Natural killer cell treated with Interleukin-12 subunit alpha and Interleukin-12 subunit beta and Interleukin-15 and Interleukin-18, amount 100 ng/mL, for 72 hours (primary cell): ENCODE measurements around the gene PEAR1. TPM values are rescaled to one million over a fixed set of nuclear protein-coding genes. Genes with fewer than 3 reads are reported as not detected.

Experiments
- ATAC-seq, 2 donors: fragments of 150-1000 bp; cut with Tn5 transposase in 1 of 2; sonication (Bioruptor Pico), chemical (Tn5 transposase) in 1 of 2; 2 replicates each; pipeline ENCODE4 v1.10.0; 2021
- DNase-seq: peaks from one replicate; pipeline ENCODE4 v3.0.0; 2022; ENCODE audit warnings: low spot score
- H3K27ac Mint-ChIP-seq, 2 donors: 1 replicate in 1 of 2; 2 replicates in 1 of 2; pipeline ENCODE4 v1.8.0; 2022; ENCODE audit warnings: mixed read lengths in 2 of 2, mild to moderate bottlenecking in 1 of 2, moderate library complexity in 1 of 2
- H3K27me3 Mint-ChIP-seq, 2 donors: 1 replicate in 1 of 2; 2 replicates in 1 of 2; pipeline ENCODE4 v1.8.0; 2022; ENCODE audit warnings: mixed read lengths in 2 of 2
- H3K36me3 Mint-ChIP-seq: one replicate; pipeline ENCODE4 v1.8.0; 2022; ENCODE audit warnings: mixed read lengths
- H3K4me1 Mint-ChIP-seq, 2 donors: 1 replicate in 1 of 2; 2 replicates in 1 of 2; pipeline ENCODE4 v1.8.0; 2022; ENCODE audit warnings: low read depth in 2 of 2, mixed read lengths in 2 of 2, mild to moderate bottlenecking in 1 of 2
- H3K4me3 Mint-ChIP-seq: one replicate; pipeline ENCODE4 v1.8.0; 2022; ENCODE audit warnings: mixed read lengths
- H3K9me3 Mint-ChIP-seq: 2 replicates; pipeline ENCODE4 v1.8.0; 2022; ENCODE audit warnings: mixed read lengths
- total RNA-seq, 2 donors: library from RNA; stranded (reverse); gene quantifications; one replicate each; pipeline ENCODE4 v1.2.3, GENCODE V29; 2022

Gene PEAR1
- total RNA-seq, 2 donors from 2014 or later = 0.64 TPM; not detected in 1

DNA sequence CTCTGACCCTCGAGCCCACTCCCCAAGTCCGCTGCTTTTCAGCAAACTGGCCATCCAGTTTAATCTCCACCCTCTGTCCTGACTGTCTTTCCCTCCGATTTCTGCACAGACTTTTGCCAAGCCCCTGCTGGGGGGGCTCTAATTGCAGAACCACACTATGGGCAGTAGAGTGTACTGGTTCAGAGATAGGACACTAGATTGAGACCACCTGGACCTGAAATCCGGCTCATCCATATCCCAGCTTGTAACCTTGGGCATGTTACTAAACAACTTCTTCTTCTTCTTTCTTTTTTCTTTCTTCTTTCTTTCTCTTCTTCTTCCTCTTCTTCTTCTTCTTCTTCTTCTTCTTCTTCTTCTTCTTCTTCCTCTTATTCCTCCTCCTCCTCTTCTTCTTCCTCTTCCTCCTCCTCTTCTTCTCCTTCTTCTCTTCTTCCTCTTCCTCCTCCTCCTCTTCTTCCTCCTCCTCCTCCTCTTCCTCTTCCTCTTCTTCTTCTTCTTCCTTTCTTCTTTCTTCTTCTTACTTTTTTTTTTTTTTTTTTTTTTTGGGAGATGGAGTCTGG, 34.6 kb downstream of the PEAR1 start:
- no peak for ATAC-seq

GRCh38 chr1:156929596-156930238, 36.2 kb downstream of the PEAR1 start:
- Mint-ChIP-seq H3K4me3 (no peak overlapping the region), H3K4me1 (peaks cover 6 to 12% of the 10 kb centered on the region in 2 donors), H3K9me3 (no peaks in the 10 kb centered on the region), H3K27me3 (peaks cover 52 to 61% of the 10 kb centered on the region in 2 donors), H3K36me3 (no peaks in the 10 kb centered on the region), H3K27ac (no peak overlapping the region)
- DNase-seq (no peak), ATAC-seq (no peak)

More for the DNA sequence above, 34.6 kb downstream of the PEAR1 start:
- H3K9me3 Mint-ChIP-seq = no peaks in the 10 kb centered on the region
- no peaks in the 10 kb centered on the region for H3K36me3 Mint-ChIP-seq
- H3K27me3 Mint-ChIP-seq = peaks cover 53 to 67% of the 10 kb centered on the region in 2 donors
- no peak for DNase-seq
- H3K4me3 Mint-ChIP-seq = no peak overlapping the region
- peaks cover 10 to 15% of the 10 kb centered on the region in 2 donors for H3K4me1 Mint-ChIP-seq
- H3K27ac Mint-ChIP-seq = no peak overlapping the region

DNA sequence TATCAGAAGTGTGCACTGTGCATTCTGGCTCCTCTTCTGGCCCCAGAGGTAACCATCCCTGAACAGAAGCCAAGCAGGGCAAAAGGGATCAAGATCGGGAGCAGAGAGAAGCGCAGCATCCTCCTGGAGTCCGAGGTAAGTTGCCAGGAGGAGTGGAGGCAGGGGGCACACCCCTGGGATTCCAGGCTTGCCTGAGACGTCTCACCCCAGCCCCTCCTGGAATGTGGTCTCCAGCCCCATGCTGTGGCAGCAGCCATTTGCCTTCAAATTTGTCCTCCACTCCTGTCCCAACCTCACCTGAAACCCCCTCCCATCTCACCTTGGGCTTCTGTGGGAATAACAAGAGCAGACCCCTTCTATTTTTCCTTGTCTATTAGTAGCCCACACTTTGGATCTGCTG, 37.0 kb downstream of the PEAR1 start:
- Mint-ChIP-seq H3K4me1 (peaks cover 6 to 12% of the 10 kb centered on the region in 2 donors), H3K9me3 (no peaks in the 10 kb centered on the region), H3K36me3 (no peaks in the 10 kb centered on the region), H3K27ac (no peak overlapping the region), H3K27me3 (peaks cover 48 to 54% of the 10 kb centered on the region in 2 donors), H3K4me3 (no peak overlapping the region)
- no peak for DNase-seq
- ATAC-seq = no peak

GRCh38 chr1:156931211-156931952, 37.9 kb downstream of the PEAR1 start:
- Mint-ChIP-seq H3K9me3 (no peaks in the 10 kb centered on the region), H3K27ac (no peak overlapping the region), H3K36me3 (no peaks in the 10 kb centered on the region), H3K4me1 (peaks cover 6 to 12% of the 10 kb centered on the region in 2 donors), H3K4me3 (no peak overlapping the region), H3K27me3 (peaks cover 43 to 48% of the 10 kb centered on the region in 2 donors)
- DNase-seq (no peak), ATAC-seq (no peak)

DNA sequence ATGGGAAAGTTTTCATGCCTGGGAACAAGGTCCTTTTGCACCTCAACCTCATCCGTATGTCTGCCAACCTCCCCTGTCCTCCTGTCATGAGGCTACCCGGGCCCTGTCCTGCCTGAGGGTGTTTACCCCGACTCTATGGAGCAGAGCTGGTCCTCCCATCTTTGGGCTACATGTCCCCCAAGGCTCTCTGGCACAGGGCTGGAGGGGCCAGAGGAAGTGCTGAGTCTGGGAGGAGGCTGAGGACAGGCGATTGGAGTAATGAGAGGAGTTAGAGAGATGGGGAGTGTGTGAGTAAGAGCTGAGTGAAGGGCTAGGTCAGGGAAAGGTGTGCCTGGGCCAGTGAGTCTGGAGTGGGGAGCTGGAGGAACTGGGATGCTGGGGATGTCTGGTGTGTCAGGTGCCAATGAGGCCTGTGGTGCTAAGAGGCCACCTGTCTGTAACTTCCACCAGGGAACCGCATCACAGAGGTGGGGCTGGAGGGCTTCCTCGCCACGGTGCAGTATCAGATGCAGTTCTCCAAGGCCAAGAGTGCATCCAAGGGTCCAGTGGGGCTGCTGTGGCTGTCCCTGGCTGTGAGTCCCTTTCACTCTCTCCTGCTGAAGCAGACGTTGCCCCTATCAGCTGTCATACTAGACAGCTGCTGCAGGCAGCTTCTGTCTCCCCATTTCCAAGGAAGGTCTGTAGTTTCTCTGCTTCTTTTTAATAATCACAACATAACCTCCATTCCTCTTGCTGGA, 38.6 kb downstream of the PEAR1 start:
- Mint-ChIP-seq H3K27ac (no peak overlapping the region), H3K4me1 (peaks cover 6 to 12% of the 10 kb centered on the region in 2 donors), H3K27me3 (peaks cover 40 to 42% of the 10 kb centered on the region in 2 donors), H3K36me3 (no peaks in the 10 kb centered on the region), H3K9me3 (no peaks in the 10 kb centered on the region), H3K4me3 (no peak overlapping the region)
- DNase-seq = no peak
- ATAC-seq = no peak

DNA sequence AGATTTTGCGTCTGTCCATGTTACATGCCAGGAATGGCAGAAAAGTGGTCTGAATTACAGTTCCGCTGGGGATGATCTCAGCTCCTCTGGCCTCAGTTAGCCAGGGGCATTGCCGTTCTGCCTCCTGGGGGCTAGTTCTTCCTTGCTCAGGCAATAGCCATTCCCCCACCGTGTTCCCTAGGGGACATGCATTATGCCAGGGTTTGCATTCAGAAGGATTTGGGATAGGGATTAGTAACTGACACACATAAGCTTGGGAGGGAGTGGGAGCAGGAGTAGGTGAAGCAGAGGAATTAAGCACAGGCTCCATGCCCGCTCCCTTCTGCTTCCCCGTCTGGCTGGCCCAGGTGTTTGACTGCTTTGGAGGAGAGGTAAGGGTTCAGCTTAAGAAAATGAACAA, 39.6 kb downstream of the PEAR1 start:
- Mint-ChIP-seq H3K36me3 (no peaks in the 10 kb centered on the region), H3K27me3 (peaks cover 33 to 34% of the 10 kb centered on the region in 2 donors), H3K27ac (no peak overlapping the region), H3K9me3 (no peaks in the 10 kb centered on the region), H3K4me1 (peaks cover 4 to 9% of the 10 kb centered on the region in 2 donors), H3K4me3 (no peak overlapping the region)
- no peak for ATAC-seq
- no peak for DNase-seq

- peaks cover 4 to 6% of the 10 kb centered on the region in 2 donors for H3K4me1 Mint-ChIP-seq
- H3K9me3 Mint-ChIP-seq = no peaks in the 10 kb centered on the region
- no peak overlapping the region for H3K27ac Mint-ChIP-seq
- DNase-seq = peak; percentile 22
- no peaks in the 10 kb centered on the region for H3K36me3 Mint-ChIP-seq
- no peak overlapping the region for H3K4me3 Mint-ChIP-seq
- ATAC-seq = no peak
- peaks cover 11 to 20% of the 10 kb centered on the region in 2 donors for H3K27me3 Mint-ChIP-seq
These were observed 42.1 kb downstream of the PEAR1 start for GRCh38 chr1:156935505-156936128.

- Mint-ChIP-seq H3K4me3 (no peak overlapping the region), H3K27ac (no peak overlapping the region), H3K27me3 (peaks cover 5 to 18% of the 10 kb centered on the region in 2 donors), H3K36me3 (no peaks in the 10 kb centered on the region), H3K9me3 (no peaks in the 10 kb centered on the region), H3K4me1 (peaks cover 4% of the 10 kb centered on the region in 2 donors)
- DNase-seq (no peak), ATAC-seq (no peak)
These were observed 42.7 kb downstream of the PEAR1 start for GRCh38 chr1:156936191-156936590.

DNA sequence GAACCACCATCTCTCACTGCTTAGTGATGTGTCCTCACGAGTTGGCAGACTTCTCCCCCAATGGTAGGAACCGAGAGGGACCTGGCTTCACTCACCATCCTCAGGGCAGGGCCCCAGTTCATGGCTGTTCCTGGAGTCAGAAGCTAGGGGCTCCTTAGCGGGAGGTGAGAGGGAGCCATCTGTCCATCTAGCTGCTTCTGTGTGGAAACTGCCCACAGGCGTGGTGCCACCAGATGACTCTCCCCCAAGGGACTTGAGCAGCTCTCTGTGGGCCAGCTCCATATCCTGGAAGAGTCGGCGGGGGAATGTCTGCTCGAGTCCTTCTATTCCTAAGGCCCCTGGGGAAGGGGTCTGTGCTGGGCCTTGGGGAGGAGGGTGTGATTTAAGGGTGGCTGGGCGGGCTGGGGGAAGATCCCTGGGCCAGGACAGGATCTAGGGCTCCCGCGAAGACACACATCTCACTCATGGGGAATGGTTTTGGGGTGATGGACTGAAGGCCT, 43.3 kb downstream of the PEAR1 start:
- Mint-ChIP-seq H3K4me1 (no peaks in the 10 kb centered on the region), H3K27me3 (peaks cover 0 to 14% of the 10 kb centered on the region in 2 donors), H3K27ac (no peak overlapping the region), H3K4me3 (no peak overlapping the region), H3K36me3 (no peaks in the 10 kb centered on the region), H3K9me3 (no peaks in the 10 kb centered on the region)
- ATAC-seq (no peak), DNase-seq (no peak)

- Mint-ChIP-seq H3K27ac (no peak overlapping the region), H3K27me3 (peaks cover 0 to 12% of the 10 kb centered on the region in 2 donors), H3K4me3 (no peak overlapping the region), H3K9me3 (no peaks in the 10 kb centered on the region), H3K4me1 (no peaks in the 10 kb centered on the region), H3K36me3 (no peaks in the 10 kb centered on the region)
- ATAC-seq (no peak), DNase-seq (no peak)
These were observed 44.4 kb downstream of the PEAR1 start for GRCh38 chr1:156937883-156938282.

DNA sequence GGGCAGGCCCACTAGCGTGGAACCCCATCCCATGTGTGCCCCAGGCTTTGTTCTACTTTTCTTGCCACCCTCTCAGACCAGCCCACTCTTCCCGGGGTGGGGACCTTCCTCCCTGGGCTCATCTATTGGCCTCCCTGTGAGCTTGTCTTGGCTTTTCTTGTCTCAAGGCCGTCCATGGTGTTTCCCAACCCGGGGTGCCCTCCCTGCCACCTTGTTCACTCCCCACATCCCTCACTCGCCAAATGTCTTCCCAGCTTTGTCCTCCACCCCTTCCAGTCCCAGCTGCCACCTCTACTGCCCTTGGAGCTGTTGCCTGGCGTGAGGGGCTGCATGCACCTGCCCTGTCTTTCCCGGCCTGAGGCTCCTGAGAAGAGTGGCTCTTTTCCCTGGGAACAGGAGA, 45.3 kb downstream of the PEAR1 start:
- Mint-ChIP-seq H3K4me3 (no peak overlapping the region), H3K27ac (no peak overlapping the region), H3K36me3 (no peaks in the 10 kb centered on the region), H3K9me3 (no peaks in the 10 kb centered on the region), H3K27me3 (peaks cover 6 to 7% of the 10 kb centered on the region in 2 donors), H3K4me1 (no peaks in the 10 kb centered on the region)
- ATAC-seq (no peak), DNase-seq (no peak)

- Mint-ChIP-seq H3K4me1 (no peaks in the 10 kb centered on the region), H3K4me3 (no peak overlapping the region), H3K27ac (no peak overlapping the region), H3K27me3 (peaks cover 4 to 7% of the 10 kb centered on the region in 2 donors), H3K36me3 (no peaks in the 10 kb centered on the region), H3K9me3 (no peaks in the 10 kb centered on the region)
- DNase-seq (no peak), ATAC-seq (no peak)
These were observed 46.3 kb downstream of the PEAR1 start for GRCh38 chr1:156939786-156940334.

GRCh38 chr1:156941675-156942074, 48.2 kb downstream of the PEAR1 start:
- H3K36me3 Mint-ChIP-seq = no peaks in the 10 kb centered on the region
- H3K9me3 Mint-ChIP-seq = no peaks in the 10 kb centered on the region
- H3K4me3 Mint-ChIP-seq = no peak overlapping the region
- DNase-seq = no peak
- no peaks in the 10 kb centered on the region for H3K4me1 Mint-ChIP-seq
- no peak overlapping the region for H3K27ac Mint-ChIP-seq
- peaks cover 9 to 13% of the 10 kb centered on the region in 2 donors for H3K27me3 Mint-ChIP-seq
- ATAC-seq = no peak
